Panc1 (cell line): Measurements from ENCODE around the gene GAPVD1. TPM values are rescaled to one million over a fixed set of nuclear protein-coding genes. Genes with fewer than 3 reads are reported as not detected.

ENCODE experiments used
- ATAC-seq: fragments of 200-7000 bp; cut with Tn5 transposase; 2 replicates; pipeline ENCODE4 v1.9.1; 2020; ENCODE audit warnings: mild to moderate bottlenecking, moderate library complexity
- BruUV-seq: library from RNA; stranded (reverse); fragments of 400-500 nt; replicated peaks from 2 replicates; lab custom pipeline; 2021; lab: Mats Ljungman, UMichigan
- CTCF ChIA-PET: fragments of 300-600 bp; sonication (Branson Sonifier 250); formaldehyde crosslinking; loops from one replicate; lab custom pipeline; 2022; ENCODE audit warnings: antibody characterized with exemption; lab: Charles Lee
- POLR2A ChIA-PET: fragments of 300-600 bp; sonication (Branson Sonifier 250); formaldehyde crosslinking; loops from one replicate; lab custom pipeline; 2022; ENCODE audit warnings: antibody characterized with exemption; lab: Charles Lee
- DNase-seq: peaks from one replicate; pipeline ENCODE4 v3.0.0-alpha.2; 2010; ENCODE audit warnings: low read depth, low spot score
- H3K27ac ChIP-seq: 2 replicates; pipeline ENCODE4 v1.5.1; 2011; ENCODE audit warnings: mild to moderate bottlenecking, low read length, inconsistent platforms
- H3K27me3 ChIP-seq: fragments of 200-500 bp; sonication (Bioruptor generic); 2 replicates; pipeline ENCODE4 v1.6.0; 2014; ENCODE audit warnings: low read length, inconsistent platforms; ENCODE audit not compliant: control insufficient read depth, insufficient read depth
- H3K36me3 ChIP-seq: fragments of 200-500 bp; sonication (Bioruptor generic); 2 replicates; pipeline ENCODE4 v1.5.1; 2014; ENCODE audit warnings: inconsistent platforms, mild to moderate bottlenecking, low read length, moderate library complexity; ENCODE audit not compliant: control insufficient read depth, insufficient read depth
- H3K4me1 ChIP-seq: 2 replicates; pipeline ENCODE4 v1.5.1; 2011; ENCODE audit warnings: inconsistent platforms, mild to moderate bottlenecking, low read length, moderate library complexity; ENCODE audit not compliant: control insufficient read depth, insufficient read depth
- H3K4me3 ChIP-seq, 2 experiments: 2 replicates each; pipeline ENCODE4 v1.5.1; 2011 to 2012; ENCODE audit warnings: low read depth in 2 of 2, low read length in 2 of 2, mild to moderate bottlenecking in 2 of 2, inconsistent platforms in 1 of 2, moderate library complexity in 1 of 2
- H3K9me3 ChIP-seq: fragments of 200-500 bp; sonication (Bioruptor generic); 2 replicates; pipeline ENCODE4 v1.5.1; 2014; ENCODE audit warnings: low read depth, mild to moderate bottlenecking, inconsistent platforms, low read length, moderate library complexity; ENCODE audit not compliant: control insufficient read depth, insufficient read depth
- POLR2AphosphoS5 ChIP-seq: IDR thresholded peaks from 2 replicates; pipeline ENCODE4 v1.6.1; 2012; ENCODE audit warnings: mild to moderate bottlenecking, low read depth, low read length, moderate library complexity
- SIN3A ChIP-seq: IDR thresholded peaks from 2 replicates; pipeline ENCODE4 v1.6.1; 2012; ENCODE audit warnings: low read depth, mild to moderate bottlenecking, low read length, moderate library complexity, borderline replicate concordance; ENCODE audit not compliant: insufficient read depth
- TCF7L2 ChIP-seq: IDR thresholded peaks from 2 replicates; pipeline ENCODE4 v1.6.1; 2011; ENCODE audit warnings: mild to moderate bottlenecking, low read depth, low read length, inconsistent platforms
- in situ Hi-C: cut with HindIII; loops from 2 replicates; pipeline ENCODE4 v1.10.0; 2016; ENCODE audit warnings: low sequenced_read_pairs, low pct_unique_long_range_greater_than_20kb
- intact Hi-C: fragments of 100-400 bp; cut with micrococcal nuclease; formaldehyde crosslinking; loops from one replicate; pipeline ENCODE4 v1.10.0; 2022; ENCODE audit not compliant: unreplicated experiment
- total RNA-seq: library from RNA; stranded (reverse); gene quantifications from one replicate; pipeline ENCODE4 v1.2.1, GENCODE V29; 2021; ENCODE audit not compliant: unreplicated experiment
- TF ChIP-seq, protein P1 (sequence below): fragments of 450-650 bp; IDR thresholded peaks from 2 replicates; pipeline ENCODE4 v1.5.1; 2017; ENCODE audit warnings: mild to moderate bottlenecking
- TF ChIP-seq, protein P2 (sequence below), 2 experiments: IDR thresholded peaks; 2 replicates each; pipeline ENCODE4 v1.6.1; 2011 to 2012; ENCODE audit warnings: low read depth in 2 of 2, control low read depth in 1 of 2, low read length in 1 of 2, mild to moderate bottlenecking in 1 of 2, moderate library complexity in 1 of 2; ENCODE audit not compliant: insufficient read depth in 1 of 2

Gene GAPVD1
- total RNA-seq, 1 experiment from 2014 or later = 48.6 TPM

DNA sequence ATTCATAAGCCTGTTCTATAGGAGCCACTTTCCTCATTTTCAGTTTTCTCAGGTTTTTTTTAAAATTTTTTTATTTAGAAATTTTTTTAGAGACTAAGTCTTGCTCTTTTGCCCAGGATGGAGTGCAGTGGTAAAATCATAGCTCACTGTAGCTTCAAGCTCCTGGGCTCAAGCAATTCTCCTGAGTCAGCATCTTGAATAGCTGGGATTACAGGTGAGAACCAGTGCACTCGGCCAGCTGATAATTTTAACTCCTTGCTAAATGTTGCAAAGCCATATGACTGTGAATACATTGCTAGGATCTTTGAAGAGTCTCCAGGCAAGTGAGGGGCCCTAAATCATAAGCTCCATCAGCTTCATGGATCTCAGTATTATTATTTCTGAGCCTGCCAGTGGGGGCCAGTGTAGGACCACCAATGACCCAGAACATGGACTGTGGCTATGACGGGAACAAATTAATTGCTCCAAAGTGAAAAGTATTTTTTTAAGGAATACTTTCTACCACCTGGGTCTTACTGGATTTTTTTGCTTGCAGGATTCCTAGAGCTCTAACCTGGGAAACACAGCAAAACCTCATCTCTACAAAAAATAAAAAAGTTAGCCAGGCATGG, 5.7 kb upstream of the GAPVD1 start:
- Histone ChIP-seq H3K36me3 (no peaks in the 10 kb centered on the region), H3K4me1 (peaks cover 11% of the 10 kb centered on the region), H3K9me3 (no peaks in the 10 kb centered on the region), H3K27ac (no peak overlapping the region), H3K4me3 (no peak overlapping the region), H3K27me3 (no peaks in the 10 kb centered on the region)
- ATAC-seq = peak; percentile 88
- no peak for TF ChIP-seq POLR2AphosphoS5
- TF ChIP-seq, protein P1, sequence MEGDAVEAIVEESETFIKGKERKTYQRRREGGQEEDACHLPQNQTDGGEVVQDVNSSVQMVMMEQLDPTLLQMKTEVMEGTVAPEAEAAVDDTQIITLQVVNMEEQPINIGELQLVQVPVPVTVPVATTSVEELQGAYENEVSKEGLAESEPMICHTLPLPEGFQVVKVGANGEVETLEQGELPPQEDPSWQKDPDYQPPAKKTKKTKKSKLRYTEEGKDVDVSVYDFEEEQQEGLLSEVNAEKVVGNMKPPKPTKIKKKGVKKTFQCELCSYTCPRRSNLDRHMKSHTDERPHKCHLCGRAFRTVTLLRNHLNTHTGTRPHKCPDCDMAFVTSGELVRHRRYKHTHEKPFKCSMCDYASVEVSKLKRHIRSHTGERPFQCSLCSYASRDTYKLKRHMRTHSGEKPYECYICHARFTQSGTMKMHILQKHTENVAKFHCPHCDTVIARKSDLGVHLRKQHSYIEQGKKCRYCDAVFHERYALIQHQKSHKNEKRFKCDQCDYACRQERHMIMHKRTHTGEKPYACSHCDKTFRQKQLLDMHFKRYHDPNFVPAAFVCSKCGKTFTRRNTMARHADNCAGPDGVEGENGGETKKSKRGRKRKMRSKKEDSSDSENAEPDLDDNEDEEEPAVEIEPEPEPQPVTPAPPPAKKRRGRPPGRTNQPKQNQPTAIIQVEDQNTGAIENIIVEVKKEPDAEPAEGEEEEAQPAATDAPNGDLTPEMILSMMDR = peak; percentile 2; the same call in 1 of the 2 replicates
- in situ Hi-C loops (no loop called here), intact Hi-C loops (loop anchor here (5.0 kb wide), 1 partner anchor 116 kb away; no protein-coding TSS in a partner anchor)
- ChIA-PET POLR2A (no interaction called here), CTCF (interaction anchor here (0.6 to 0.7 kb wide), 2 partner anchors 59 to 106 kb away, joined by 5 to 8 read pairs; no protein-coding TSS in a partner anchor)
- no peak for DNase-seq
- BruUV-seq = no TSS peak

DNA sequence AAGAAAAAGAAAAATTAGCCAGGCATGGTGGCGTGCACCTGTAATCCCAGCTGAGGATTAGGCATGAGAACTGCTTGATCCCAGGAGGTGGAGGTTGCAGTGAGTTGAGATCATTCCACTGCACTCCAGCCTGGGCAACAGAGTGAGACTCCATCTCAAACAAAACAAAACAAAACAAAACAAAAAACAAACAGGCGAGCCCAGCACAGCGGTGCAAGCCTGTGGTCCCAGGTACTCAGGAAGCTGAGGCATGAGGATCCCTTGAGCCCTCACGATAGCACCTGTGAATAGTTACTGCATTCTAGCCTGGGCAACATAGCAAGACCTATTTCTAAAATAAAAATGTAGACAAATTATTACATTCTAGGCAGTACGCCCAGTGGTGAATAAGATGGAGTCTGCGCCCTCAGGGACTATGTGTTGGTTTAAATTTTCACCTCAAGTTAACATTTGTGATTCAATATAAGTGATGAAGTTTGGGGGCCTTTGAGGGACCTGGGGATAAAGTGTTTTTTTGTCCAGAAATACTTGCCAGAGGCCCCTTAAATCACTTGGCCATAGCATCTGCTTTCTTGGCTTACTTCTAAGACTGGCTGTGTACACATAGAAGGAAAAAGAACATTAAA, 3.4 kb upstream of the GAPVD1 start:
- H3K4me1 ChIP-seq = peaks cover 11% of the 10 kb centered on the region
- peaks cover 3% of the 10 kb centered on the region; the same call in 1 of the 2 replicates for H3K36me3 ChIP-seq
- intact Hi-C loops (loop anchor here (5.0 kb wide), 1 partner anchor 114 kb away; no protein-coding TSS in a partner anchor), in situ Hi-C loops (no loop called here)
- CTCF ChIA-PET = no interaction called here
- H3K9me3 ChIP-seq = no peaks in the 10 kb centered on the region
- H3K27me3 ChIP-seq = no peaks in the 10 kb centered on the region
- POLR2A ChIA-PET = no interaction called here
- no peak overlapping the region for H3K4me3 ChIP-seq
- TF ChIP-seq TCF7L2 (no peak), SIN3A (no peak), POLR2AphosphoS5 (no peak)
- TF ChIP-seq, protein P1 = no peak
- TF ChIP-seq, protein P2, sequence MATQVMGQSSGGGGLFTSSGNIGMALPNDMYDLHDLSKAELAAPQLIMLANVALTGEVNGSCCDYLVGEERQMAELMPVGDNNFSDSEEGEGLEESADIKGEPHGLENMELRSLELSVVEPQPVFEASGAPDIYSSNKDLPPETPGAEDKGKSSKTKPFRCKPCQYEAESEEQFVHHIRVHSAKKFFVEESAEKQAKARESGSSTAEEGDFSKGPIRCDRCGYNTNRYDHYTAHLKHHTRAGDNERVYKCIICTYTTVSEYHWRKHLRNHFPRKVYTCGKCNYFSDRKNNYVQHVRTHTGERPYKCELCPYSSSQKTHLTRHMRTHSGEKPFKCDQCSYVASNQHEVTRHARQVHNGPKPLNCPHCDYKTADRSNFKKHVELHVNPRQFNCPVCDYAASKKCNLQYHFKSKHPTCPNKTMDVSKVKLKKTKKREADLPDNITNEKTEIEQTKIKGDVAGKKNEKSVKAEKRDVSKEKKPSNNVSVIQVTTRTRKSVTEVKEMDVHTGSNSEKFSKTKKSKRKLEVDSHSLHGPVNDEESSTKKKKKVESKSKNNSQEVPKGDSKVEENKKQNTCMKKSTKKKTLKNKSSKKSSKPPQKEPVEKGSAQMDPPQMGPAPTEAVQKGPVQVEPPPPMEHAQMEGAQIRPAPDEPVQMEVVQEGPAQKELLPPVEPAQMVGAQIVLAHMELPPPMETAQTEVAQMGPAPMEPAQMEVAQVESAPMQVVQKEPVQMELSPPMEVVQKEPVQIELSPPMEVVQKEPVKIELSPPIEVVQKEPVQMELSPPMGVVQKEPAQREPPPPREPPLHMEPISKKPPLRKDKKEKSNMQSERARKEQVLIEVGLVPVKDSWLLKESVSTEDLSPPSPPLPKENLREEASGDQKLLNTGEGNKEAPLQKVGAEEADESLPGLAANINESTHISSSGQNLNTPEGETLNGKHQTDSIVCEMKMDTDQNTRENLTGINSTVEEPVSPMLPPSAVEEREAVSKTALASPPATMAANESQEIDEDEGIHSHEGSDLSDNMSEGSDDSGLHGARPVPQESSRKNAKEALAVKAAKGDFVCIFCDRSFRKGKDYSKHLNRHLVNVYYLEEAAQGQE (IDR thresholded peaks at IDR 0.05; ENCODE audit: insufficient read depth in 1 of 2, low read depth in 2 of 2, low read length in 1 of 2) = no peak
- ATAC-seq = no peak
- peak overlapping the region; percentile 29; the same call in 1 of the 2 replicates for H3K27ac ChIP-seq
- no TSS peak for BruUV-seq
- DNase-seq = no peak
